ENCODE data around the gene FOXK1.

Gene FOXK1

GRCh38 chr7:4762121-4763055 lies 80.3 kb downstream of the FOXK1 start:
- ChIA-PET CTCF (interaction anchor here (0.6 to 1.6 kb wide), 2 partner anchors 9 to 15 kb away, joined by 3 to 4 read pairs; no protein-coding TSS in a partner anchor), POLR2A (no interaction called here)
- TF ChIP-seq, protein P1, sequence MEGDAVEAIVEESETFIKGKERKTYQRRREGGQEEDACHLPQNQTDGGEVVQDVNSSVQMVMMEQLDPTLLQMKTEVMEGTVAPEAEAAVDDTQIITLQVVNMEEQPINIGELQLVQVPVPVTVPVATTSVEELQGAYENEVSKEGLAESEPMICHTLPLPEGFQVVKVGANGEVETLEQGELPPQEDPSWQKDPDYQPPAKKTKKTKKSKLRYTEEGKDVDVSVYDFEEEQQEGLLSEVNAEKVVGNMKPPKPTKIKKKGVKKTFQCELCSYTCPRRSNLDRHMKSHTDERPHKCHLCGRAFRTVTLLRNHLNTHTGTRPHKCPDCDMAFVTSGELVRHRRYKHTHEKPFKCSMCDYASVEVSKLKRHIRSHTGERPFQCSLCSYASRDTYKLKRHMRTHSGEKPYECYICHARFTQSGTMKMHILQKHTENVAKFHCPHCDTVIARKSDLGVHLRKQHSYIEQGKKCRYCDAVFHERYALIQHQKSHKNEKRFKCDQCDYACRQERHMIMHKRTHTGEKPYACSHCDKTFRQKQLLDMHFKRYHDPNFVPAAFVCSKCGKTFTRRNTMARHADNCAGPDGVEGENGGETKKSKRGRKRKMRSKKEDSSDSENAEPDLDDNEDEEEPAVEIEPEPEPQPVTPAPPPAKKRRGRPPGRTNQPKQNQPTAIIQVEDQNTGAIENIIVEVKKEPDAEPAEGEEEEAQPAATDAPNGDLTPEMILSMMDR (IDR thresholded peaks at IDR 0.05; ENCODE audit: insufficient read depth, low read length, missing control alignments) = no peak
- no peak overlapping the region for H3K4me3 ChIP-seq (ENCODE audit: low read depth, low read length)
- DNase-seq (ENCODE audit: low read depth, low spot score) = no peak

GRCh38 chr7:4763091-4763793 lies 81.1 kb downstream of the FOXK1 start:
- CTCF ChIA-PET = interaction anchor here (1.6 to 6.2 kb wide), 2 partner anchors 9 to 15 kb away, joined by 4 to 44 read pairs; no protein-coding TSS in a partner anchor
- POLR2A ChIA-PET = no interaction called here
- TF ChIP-seq, protein P1 (IDR thresholded peaks at IDR 0.05; ENCODE audit: insufficient read depth, low read length, missing control alignments) = no peak
- no peak for DNase-seq (ENCODE audit: low read depth, low spot score)
- H3K4me3 ChIP-seq (ENCODE audit: low read depth, low read length) = no peak overlapping the region

GRCh38 chr7:4763794-4764185 lies 81.7 kb downstream of the FOXK1 start:
- POLR2A ChIA-PET = no interaction called here

GRCh38 chr7:4764402-4765007 lies 82.4 kb downstream of the FOXK1 start:
- CTCF ChIA-PET = interaction anchor here (1.0 to 6.2 kb wide), 2 partner anchors 9 to 11 kb away, joined by 4 to 44 read pairs; no protein-coding TSS in a partner anchor
- TF ChIP-seq, protein P1 (IDR thresholded peaks at IDR 0.05; ENCODE audit: insufficient read depth, low read length, missing control alignments) = no peak

More at GRCh38 chr7:4763794-4764185, 81.7 kb downstream of the FOXK1 start:
- TF ChIP-seq, protein P1 (IDR thresholded peaks at IDR 0.05; ENCODE audit: insufficient read depth, low read length, missing control alignments) = no peak
- no peak for DNase-seq (ENCODE audit: low read depth, low spot score)
- no peak overlapping the region for H3K4me3 ChIP-seq (ENCODE audit: low read depth, low read length)
- CTCF ChIA-PET = interaction anchor here (1.0 to 6.2 kb wide), 3 partner anchors 10 to 16 kb away, joined by 4 to 44 read pairs (median 4); no protein-coding TSS in a partner anchor

DNA sequence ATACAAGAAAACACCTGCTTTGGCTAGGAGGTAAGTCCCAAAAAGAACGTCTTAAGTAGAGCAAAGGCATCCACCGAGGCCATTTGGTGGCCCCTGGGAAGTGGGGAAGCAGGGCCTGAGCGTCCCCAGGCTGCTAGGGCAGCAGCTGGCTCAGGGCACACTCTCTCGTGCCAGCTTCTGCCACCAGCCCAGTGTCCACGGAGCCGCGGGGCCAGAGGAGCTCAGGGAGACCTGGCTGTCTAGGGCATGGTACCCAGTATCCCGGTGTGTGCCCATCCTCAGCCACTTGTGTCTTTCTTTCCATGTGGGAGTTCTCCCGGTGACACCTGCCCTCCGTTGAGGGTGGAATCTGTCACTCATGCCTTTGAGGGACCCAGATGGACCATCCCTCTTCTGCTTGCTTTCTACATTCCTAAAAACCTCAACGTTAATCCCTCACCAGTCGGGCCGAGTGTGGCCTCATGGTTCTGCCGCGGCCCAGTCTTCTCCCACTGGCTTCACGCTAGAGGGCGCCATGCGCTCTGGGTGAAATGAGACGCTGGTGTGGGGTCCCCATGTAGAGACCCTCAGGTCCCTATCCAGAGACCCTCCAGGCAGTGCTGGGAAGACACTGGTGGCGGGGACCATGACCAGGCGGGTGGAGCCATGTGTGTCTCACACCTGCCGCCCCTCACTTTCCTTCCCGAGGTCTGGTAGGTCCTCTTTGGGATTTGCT lies 83.8 kb downstream of the FOXK1 start:
- ChIA-PET POLR2A (no interaction called here), CTCF (interaction anchor here (1.0 to 6.2 kb wide), 2 partner anchors 12 to 19 kb away, joined by 3 to 44 read pairs; no protein-coding TSS in a partner anchor)
- TF ChIP-seq, protein P1 (IDR thresholded peaks at IDR 0.05; ENCODE audit: insufficient read depth, low read length, missing control alignments) = peak; percentile 9
- DNase-seq (ENCODE audit: low read depth, low spot score) = no peak
- no peak overlapping the region for H3K4me3 ChIP-seq (ENCODE audit: low read depth, low read length)

More at GRCh38 chr7:4764402-4765007, 82.4 kb downstream of the FOXK1 start:
- POLR2A ChIA-PET = no interaction called here
- no peak for DNase-seq (ENCODE audit: low read depth, low spot score)
- no peak overlapping the region for H3K4me3 ChIP-seq (ENCODE audit: low read depth, low read length)

All from AG04449 (cell line).